Cardiac fibroblast (primary cell): ENCODE measurements around the gene ADCK2.
"Not testable (repeated sequence)": the region's sequence is repeated elsewhere in the genome, so short reads cannot be mapped to it uniquely, and the experiment has no call there.

ENCODE experiments used
- DNase-seq, 2 donors: peaks; one replicate each; pipeline versions ENCODE4 v3.0.0 to v3.0.0-alpha.2; 2010; ENCODE audit warnings: low read depth in 2 of 2
- H3K4me3 ChIP-seq, 2 donors: replicated peaks in 1 of 2; 1 replicate in 1 of 2; 2 replicates in 1 of 2; pipeline ENCODE4 v1.5.1; 2011; ENCODE audit warnings: low read depth in 2 of 2, low read length in 2 of 2, mild to moderate bottlenecking in 2 of 2, moderate library complexity in 1 of 2
- CTCF ChIP-seq: IDR thresholded peaks from one replicate; pipeline ENCODE4 v1.5.1; 2011; ENCODE audit warnings: low read depth, mild to moderate bottlenecking, low read length, inconsistent platforms

Gene ADCK2

DNA sequence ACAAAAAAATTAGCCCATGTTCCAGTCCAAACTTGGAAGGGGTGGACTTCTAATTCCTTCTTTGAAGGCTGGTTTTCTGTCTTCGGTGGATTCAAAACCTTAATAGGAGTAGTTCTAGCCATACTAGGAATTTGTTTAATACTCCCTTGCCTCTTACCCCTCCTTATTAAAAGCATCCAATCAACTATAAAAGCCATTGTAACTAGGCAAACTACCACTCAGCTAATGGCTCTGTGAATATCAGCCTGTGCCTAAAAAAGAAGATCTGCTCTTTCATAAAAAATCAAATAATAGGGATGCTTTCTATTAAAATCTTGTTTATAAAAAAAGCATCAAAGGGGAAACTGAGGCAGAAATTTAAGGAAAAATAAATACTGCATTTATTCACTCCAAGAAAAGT, 4.1 kb upstream of the ADCK2 start:
- no peak for DNase-seq
- no peak for TF ChIP-seq CTCF
- no peak overlapping the region for H3K4me3 ChIP-seq

GRCh38 chr7:140669352-140669751, 3.4 kb upstream of the ADCK2 start:
- no peak for TF ChIP-seq CTCF
- H3K4me3 ChIP-seq, result no peak overlapping the region
- no peak for DNase-seq

GRCh38 chr7:140669862-140670261, 2.9 kb upstream of the ADCK2 start:
- not testable (repeated sequence) for H3K4me3 ChIP-seq, DNase-seq

DNA sequence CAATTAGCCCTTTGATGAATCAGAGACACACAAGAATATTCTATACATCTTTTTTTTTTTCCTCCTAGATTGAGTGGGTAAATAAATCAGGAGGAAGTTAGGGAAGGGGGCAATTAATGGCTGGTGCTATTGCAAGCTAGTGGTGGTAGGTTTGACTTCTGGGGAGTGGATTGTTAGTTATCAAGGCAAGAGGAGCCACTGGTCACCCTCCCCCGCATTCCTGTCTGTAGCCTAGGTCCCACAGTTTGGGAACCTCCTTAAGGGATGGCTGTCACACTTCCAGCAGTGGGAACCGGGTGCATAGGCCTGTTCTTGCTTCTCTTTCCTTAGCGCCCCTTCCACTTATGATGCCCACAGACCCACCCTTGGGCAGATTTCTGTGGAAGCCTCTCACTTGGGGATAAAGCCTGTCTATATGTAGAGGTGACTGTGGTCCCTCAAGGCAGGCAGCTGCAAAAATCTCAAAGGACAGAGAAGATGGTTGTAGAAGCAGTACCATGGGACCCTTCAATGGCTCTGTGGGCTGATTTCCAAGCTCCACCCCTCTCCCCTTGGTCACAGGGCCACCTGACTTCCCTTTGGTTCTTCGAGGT, 2.3 kb upstream of the ADCK2 start:
- H3K4me3 ChIP-seq, result no peak overlapping the region
- DNase-seq, result no peak
- TF ChIP-seq CTCF, result no peak

GRCh38 chr7:140671966-140672365, 779 bp upstream of the ADCK2 start:
- no peak overlapping the region for H3K4me3 ChIP-seq
- no peak for DNase-seq
- TF ChIP-seq CTCF, result no peak

GRCh38 chr7:140673063-140673773, 473 bp downstream of the ADCK2 start:
- TF ChIP-seq CTCF, result no peak
- peak overlapping the region; percentile 66 for H3K4me3 ChIP-seq
- DNase-seq, result peak in 1 of 2 donors; percentile 23

DNA sequence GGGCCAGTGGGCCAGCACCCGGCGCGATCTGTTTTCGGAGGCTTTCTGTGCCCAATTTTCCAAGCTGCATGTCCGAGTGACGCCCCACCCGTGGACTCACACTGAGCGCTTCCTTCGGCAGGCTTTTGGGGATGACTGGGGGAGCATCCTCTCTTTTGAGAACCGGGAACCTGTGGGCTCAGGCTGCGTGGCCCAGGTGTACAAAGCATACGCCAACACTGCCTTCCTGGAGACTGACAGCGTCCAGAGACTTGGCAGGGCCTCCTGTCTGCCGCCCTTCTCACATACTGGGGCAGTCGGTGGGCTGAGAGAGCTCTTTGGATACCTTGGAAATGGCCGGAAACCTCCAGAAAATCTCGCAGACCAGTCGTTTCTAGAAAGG, 1.0 kb downstream of the ADCK2 start:
- peak overlapping the region; percentile 66 for H3K4me3 ChIP-seq
- DNase-seq, result no peak
- TF ChIP-seq CTCF, result no peak
